ENCODE measurements around the gene EPB42.

DNA sequence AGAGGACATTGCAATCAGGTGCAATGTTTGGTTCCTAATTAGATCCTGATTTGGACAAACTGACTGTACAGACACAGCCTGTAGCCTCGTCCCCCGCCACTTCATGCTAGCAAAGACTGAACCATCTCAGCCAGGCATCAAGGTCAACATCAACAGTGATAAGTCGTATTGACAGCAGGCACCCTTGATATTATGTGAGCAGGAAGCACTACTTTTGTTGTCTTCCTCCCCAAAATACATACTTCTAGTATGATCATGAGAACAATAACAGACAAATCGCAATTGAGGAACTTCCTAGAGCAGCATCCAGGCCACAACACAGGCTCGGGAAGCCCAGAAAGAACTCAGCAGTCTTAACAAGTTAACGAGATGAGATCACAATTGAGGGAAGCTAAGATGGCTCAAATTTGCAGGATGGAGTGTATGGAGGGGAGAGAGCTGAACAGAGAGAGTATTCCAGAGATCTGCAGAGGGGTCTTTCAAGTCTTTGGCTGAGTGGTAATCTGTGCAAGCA, 25.5 kb upstream of the EPB42 start:
- TF ChIP-seq, protein P1, sequence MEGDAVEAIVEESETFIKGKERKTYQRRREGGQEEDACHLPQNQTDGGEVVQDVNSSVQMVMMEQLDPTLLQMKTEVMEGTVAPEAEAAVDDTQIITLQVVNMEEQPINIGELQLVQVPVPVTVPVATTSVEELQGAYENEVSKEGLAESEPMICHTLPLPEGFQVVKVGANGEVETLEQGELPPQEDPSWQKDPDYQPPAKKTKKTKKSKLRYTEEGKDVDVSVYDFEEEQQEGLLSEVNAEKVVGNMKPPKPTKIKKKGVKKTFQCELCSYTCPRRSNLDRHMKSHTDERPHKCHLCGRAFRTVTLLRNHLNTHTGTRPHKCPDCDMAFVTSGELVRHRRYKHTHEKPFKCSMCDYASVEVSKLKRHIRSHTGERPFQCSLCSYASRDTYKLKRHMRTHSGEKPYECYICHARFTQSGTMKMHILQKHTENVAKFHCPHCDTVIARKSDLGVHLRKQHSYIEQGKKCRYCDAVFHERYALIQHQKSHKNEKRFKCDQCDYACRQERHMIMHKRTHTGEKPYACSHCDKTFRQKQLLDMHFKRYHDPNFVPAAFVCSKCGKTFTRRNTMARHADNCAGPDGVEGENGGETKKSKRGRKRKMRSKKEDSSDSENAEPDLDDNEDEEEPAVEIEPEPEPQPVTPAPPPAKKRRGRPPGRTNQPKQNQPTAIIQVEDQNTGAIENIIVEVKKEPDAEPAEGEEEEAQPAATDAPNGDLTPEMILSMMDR (IDR thresholded peaks at IDR 0.05): no peak
- no peak for TF ChIP-seq POLR2A (IDR thresholded peaks at IDR 0.05)

Measured in heart left ventricle (tissue), 13 donors.